OCI-LY7 (cell line): ENCODE measurements around the gene CATSPERZ.

Experiments
- EZH2phosphoT487 ChIP-seq: fragments of 200-600 bp; sonication (generic); IDR thresholded peaks from 2 replicates; pipeline ENCODE4 v1.6.1; 2018; ENCODE audit warnings: low read depth, borderline replicate concordance, mild to moderate bottlenecking, mixed run types, antibody characterized with exemption, low read length, moderate library complexity, mixed read lengths
- TF ChIP-seq, protein P1 (sequence below): fragments of 200-600 bp; sonication (generic); conservative IDR thresholded peaks from 2 replicates; pipeline ENCODE4 v1.5.1; 2014; ENCODE audit warnings: mild to moderate bottlenecking, antibody characterized with exemption, low read length, moderate library complexity, mixed read lengths

DNA sequence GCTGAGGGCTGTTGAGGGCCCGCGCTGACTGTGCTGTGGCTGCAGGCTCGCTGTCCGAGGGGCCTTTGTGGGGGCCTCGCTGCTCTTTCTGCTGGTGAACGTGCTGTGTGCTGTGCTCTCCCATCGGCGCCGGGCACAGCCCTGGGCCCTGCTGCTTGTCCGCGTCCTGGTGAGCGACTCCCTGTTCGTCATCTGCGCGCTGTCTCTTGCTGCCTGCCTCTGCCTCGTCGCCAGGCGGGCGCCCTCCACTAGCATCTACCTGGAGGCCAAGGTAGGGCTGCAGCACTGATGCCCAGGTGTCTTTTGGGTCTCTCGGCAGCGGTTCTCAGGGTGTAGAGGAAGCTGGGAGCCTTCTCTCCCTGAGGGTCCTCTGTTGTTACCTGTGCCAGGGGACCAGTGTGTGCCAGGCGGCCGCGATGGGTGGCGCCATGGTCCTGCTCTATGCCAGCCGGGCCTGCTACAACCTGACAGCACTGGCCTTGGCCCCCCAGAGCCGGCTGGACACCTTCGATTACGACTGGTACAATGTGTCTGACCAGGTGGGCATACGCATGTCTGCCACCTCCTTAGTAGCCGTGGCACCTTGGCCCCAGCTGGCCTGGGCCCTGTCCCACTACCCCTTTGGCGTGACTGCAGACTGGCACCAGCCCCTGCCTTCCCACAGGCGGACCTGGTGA lies 12.3 kb upstream of the CATSPERZ start:
- TF ChIP-seq, protein P1, sequence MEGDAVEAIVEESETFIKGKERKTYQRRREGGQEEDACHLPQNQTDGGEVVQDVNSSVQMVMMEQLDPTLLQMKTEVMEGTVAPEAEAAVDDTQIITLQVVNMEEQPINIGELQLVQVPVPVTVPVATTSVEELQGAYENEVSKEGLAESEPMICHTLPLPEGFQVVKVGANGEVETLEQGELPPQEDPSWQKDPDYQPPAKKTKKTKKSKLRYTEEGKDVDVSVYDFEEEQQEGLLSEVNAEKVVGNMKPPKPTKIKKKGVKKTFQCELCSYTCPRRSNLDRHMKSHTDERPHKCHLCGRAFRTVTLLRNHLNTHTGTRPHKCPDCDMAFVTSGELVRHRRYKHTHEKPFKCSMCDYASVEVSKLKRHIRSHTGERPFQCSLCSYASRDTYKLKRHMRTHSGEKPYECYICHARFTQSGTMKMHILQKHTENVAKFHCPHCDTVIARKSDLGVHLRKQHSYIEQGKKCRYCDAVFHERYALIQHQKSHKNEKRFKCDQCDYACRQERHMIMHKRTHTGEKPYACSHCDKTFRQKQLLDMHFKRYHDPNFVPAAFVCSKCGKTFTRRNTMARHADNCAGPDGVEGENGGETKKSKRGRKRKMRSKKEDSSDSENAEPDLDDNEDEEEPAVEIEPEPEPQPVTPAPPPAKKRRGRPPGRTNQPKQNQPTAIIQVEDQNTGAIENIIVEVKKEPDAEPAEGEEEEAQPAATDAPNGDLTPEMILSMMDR: no peak
- TF ChIP-seq EZH2phosphoT487: no peak
